ENCODE data around the gene FOXP1. TPM values are rescaled to one million over a fixed set of nuclear protein-coding genes. Genes with fewer than 3 reads are reported as not detected.

Gene FOXP1
- total and polyA plus RNA-seq, 2 of the 13 experiments (the other 11 are each of a cell fraction or from before 2014, with no cell fraction given) = 40.4 to 59.0 TPM

- TF ChIP-seq RERE (CRISPR knock-in tag; IDR thresholded peaks at IDR 0.05; ENCODE audit: low read depth) = 0 out of 2 replicates have a peak, but pooled peaks have one; percentile 16
- no peak for TF ChIP-seq NR2C2 (CRISPR knock-in tag; IDR thresholded peaks at IDR 0.05; ENCODE audit: borderline replicate concordance)
- 0 out of 2 replicates have a peak, but pooled peaks have one; percentile 39 for TF ChIP-seq ZSCAN20 (CRISPR knock-in tag; IDR thresholded peaks at IDR 0.05; ENCODE audit: borderline replicate concordance)
Measured at GRCh38 chr3:71048948-71049347, 534.6 kb downstream of the FOXP1 start (continued).

GRCh38 chr3:71047616-71048531 lies 535.7 kb downstream of the FOXP1 start:
- H3K4me3 ChIP-seq (replicated peaks in 1 of 3; ENCODE audit: insufficient read depth in 1 of 3, low read depth in 2 of 3, low read length in 3 of 3) = no peak overlapping the region
- in situ Hi-C loops (cut with HindIII; ENCODE audit: extremely low pct_ligation_motif_present, low pct_unique_long_range_greater_than_20kb) (no loop called here), intact Hi-C loops (cut with micrococcal nuclease; ENCODE audit: unreplicated experiment) (loop anchor here (2.0 kb wide), 1 partner anchor 39 kb away; no protein-coding TSS in a partner anchor)
- no peaks in the 10 kb centered on the region for H3K27me3 ChIP-seq (ENCODE audit: control insufficient read depth in 1 of 2, insufficient read depth in 2 of 2, low read length in 2 of 2)
- no peaks in the 10 kb centered on the region for H3K9me3 ChIP-seq (ENCODE audit: low read length)
- TF ChIP-seq ZNF777 (CRISPR knock-in tag; IDR thresholded peaks at IDR 0.05) (no peak), MIXL1 (CRISPR knock-in tag; IDR thresholded peaks at IDR 0.05) (no peak), HNRNPUL1 (IDR thresholded peaks at IDR 0.05; ENCODE audit: low read depth, low read length) (no peak), CCAR2 (optimal IDR thresholded peaks at IDR 0.05; ENCODE audit: low read depth, low read length) (no peak), DPF2 (CRISPR knock-in tag; IDR thresholded peaks at IDR 0.05; ENCODE audit: borderline replicate concordance, low read depth) (no peak), TARDBP (CRISPR knock-in tag; IDR thresholded peaks at IDR 0.05) (no peak), SRY (CRISPR knock-in tag; IDR thresholded peaks at IDR 0.05) (no peak), HNRNPL (IDR thresholded peaks at IDR 0.05; ENCODE audit: low read depth, low read length) (no peak), HOXA7 (CRISPR knock-in tag; IDR thresholded peaks at IDR 0.05) (no peak)
- H3K4me2 ChIP-seq (ENCODE audit: low read depth, low read length) = no peak overlapping the region
- DNase-seq (ENCODE audit: low spot score) (no peak), ATAC-seq (no peak), FAIRE-seq (no peak)
- POLR2A ChIA-PET = interaction anchor here (2.2 to 6.1 kb wide), 3 partner anchors 12 to 93 kb away, joined by 8 to 65 read pairs (median 16); no protein-coding TSS in a partner anchor
- 94% methylated on average over 8 of the region's 8 CpGs for WGBS (ENCODE audit: low lambda C conversion rate)
- H2AFZ ChIP-seq (ENCODE audit: low read length) = no peak overlapping the region
- peaks cover 13 to 71% of the 10 kb centered on the region in 2 experiments for H3K36me3 ChIP-seq (replicated peaks in 1 of 2; ENCODE audit: control insufficient read depth in 1 of 2, insufficient read depth in 2 of 2, low read length in 2 of 2)
- no peaks in the 10 kb centered on the region for H4K20me1 ChIP-seq (ENCODE audit: insufficient read depth, low read length)
- BruUV-seq (replicated peaks) = no TSS peak
- H3K4me1 ChIP-seq (ENCODE audit: insufficient read depth, low read length) = peaks cover 55% of the 10 kb centered on the region
- H3K79me2 ChIP-seq (ENCODE audit: insufficient read depth, low read length) = peaks cover 32% of the 10 kb centered on the region
- CTCF ChIA-PET (ENCODE audit: low intra/inter-chr PET ratio, low total read pairs) = no interaction called here
- H3K27ac ChIP-seq (ENCODE audit: extremely low read length, insufficient read depth, low read length) = peak overlapping the region; percentile 65
- no peak overlapping the region for H3K9ac ChIP-seq (ENCODE audit: insufficient read depth, low read depth, low read length)
